Omental fat pad (tissue), 4 donors: ENCODE results near the gene NAB2. TPM values are rescaled to one million over a fixed set of nuclear protein-coding genes. Genes with fewer than 3 reads are reported as not detected.

Experiments
- ATAC-seq: fragments of 150-250 bp; one replicate; pipeline ENCODE4 v1.9.1; 2016; ENCODE audit warnings: mild to moderate bottlenecking, moderate library complexity; ENCODE audit not compliant: low FRiP score
- DNase-seq: peaks from one replicate; pipeline ENCODE4 v3.0.0-alpha.2; 2019; ENCODE audit warnings: low spot score
- CTCF ChIP-seq, 3 donors: fragments of 450-650 bp; IDR thresholded peaks; one replicate each; pipeline ENCODE4 v1.5.1; 2016 to 2017; ENCODE audit warnings: antibody characterized with exemption in 3 of 3, mild to moderate bottlenecking in 3 of 3, moderate library complexity in 2 of 3
- total RNA-seq, 4 donors: library from RNA; depleted of rRNA; stranded (reverse); fragments of >200 nt; gene quantifications; one replicate each; pipeline ENCODE4 v1.1.0, GENCODE V29; 2016

NAB2 gene
- total RNA-seq, 4 donors from 2014 or later = 15.1 to 24.7 (median 18.1) TPM

- DNase-seq (no peak), ATAC-seq (no peak)
- TF ChIP-seq CTCF (IDR thresholded peaks at IDR 0.05) = no peak
Measured at GRCh38 chr12:57046086-57046791, 42.7 kb upstream of the NAB2 start.

GRCh38 chr12:57046947-57047890 is 41.7 kb upstream of the NAB2 start:
- no peak for TF ChIP-seq CTCF (IDR thresholded peaks at IDR 0.05)
- ATAC-seq (no peak), DNase-seq (no peak)

- no peak for TF ChIP-seq CTCF (IDR thresholded peaks at IDR 0.05)
Measured at GRCh38 chr12:57047981-57048380, 40.9 kb upstream of the NAB2 start.

GRCh38 chr12:57048423-57049118 is 40.3 kb upstream of the NAB2 start:
- ATAC-seq (no peak), DNase-seq (no peak)

More at GRCh38 chr12:57047981-57048380, 40.9 kb upstream of the NAB2 start:
- DNase-seq (no peak), ATAC-seq (no peak)

GRCh38 chr12:57049119-57049446 is 39.8 kb upstream of the NAB2 start:
- no peak for ATAC-seq
- no peak for DNase-seq
- no peak for TF ChIP-seq CTCF (IDR thresholded peaks at IDR 0.05)

More at GRCh38 chr12:57048423-57049118, 40.3 kb upstream of the NAB2 start:
- no peak for TF ChIP-seq CTCF (IDR thresholded peaks at IDR 0.05)

- DNase-seq (no peak), ATAC-seq (no peak)
- TF ChIP-seq CTCF (IDR thresholded peaks at IDR 0.05) = no peak
Measured at GRCh38 chr12:57049890-57050289, 39.0 kb upstream of the NAB2 start, which contains the start of gene MYO1A. TSS of gene MYO1A (minus strand) at chr12:57050129. CDS start at chr12:57048323, 1,806 bp downstream.
